Measurements from ENCODE around the gene TBX2.

The TBX2 gene

GRCh38 chr17:61388561-61389356 is 10.9 kb upstream of the TBX2 start:
- DNase-seq, result no peak

GRCh38 chr17:61389670-61390478 is 9.8 kb upstream of the TBX2 start:
- peak in 1 of 2 donors; percentile 19 for DNase-seq

- DNase-seq, result no peak
Observed at GRCh38 chr17:61390479-61390791, 9.2 kb upstream of the TBX2 start.

GRCh38 chr17:61391595-61392291 is 7.9 kb upstream of the TBX2 start:
- no peak for DNase-seq

GRCh38 chr17:61392679-61393078 is 7.0 kb upstream of the TBX2 start:
- no peak for DNase-seq

GRCh38 chr17:61393550-61393903 is 6.1 kb upstream of the TBX2 start:
- DNase-seq, result no peak

GRCh38 chr17:61393904-61394629 is 5.6 kb upstream of the TBX2 start:
- DNase-seq, result no peak

GRCh38 chr17:61394630-61395408 is 4.8 kb upstream of the TBX2 start:
- DNase-seq, result no peak

GRCh38 chr17:61395409-61395982 is 4.1 kb upstream of the TBX2 start:
- no peak for DNase-seq

- no peak for DNase-seq
Observed at GRCh38 chr17:61395983-61396585, 3.6 kb upstream of the TBX2 start.

GRCh38 chr17:61396586-61397085 is 3.0 kb upstream of the TBX2 start:
- DNase-seq, result no peak

- DNase-seq, result no peak
Observed at GRCh38 chr17:61397086-61397842, 2.4 kb upstream of the TBX2 start.

- no peak for DNase-seq
Observed at GRCh38 chr17:61398721-61399130, 917 bp upstream of the TBX2 start.

GRCh38 chr17:61400066-61400716 is 548 bp downstream of the TBX2 start:
- DNase-seq, result no peak

GRCh38 chr17:61400717-61401388 is 1.2 kb downstream of the TBX2 start:
- DNase-seq, result no peak

- DNase-seq, result no peak
Observed at GRCh38 chr17:61401389-61402072, 1.9 kb downstream of the TBX2 start.

- no peak for DNase-seq
Observed at GRCh38 chr17:61402073-61402541, 2.5 kb downstream of the TBX2 start.

- DNase-seq, result no peak
Observed at GRCh38 chr17:61402978-61403800, 3.5 kb downstream of the TBX2 start.

Data from bone marrow (tissue), 2 donors.